Activated naive CD8-positive, alpha-beta T cell treated with anti-CD3 and anti-CD28 coated beads, Interleukin-2, amount 50 U/mL, for 16 hours (primary cell): ENCODE results near the gene CCDC81.

Source experiments
- DNase-seq: peaks from one replicate; pipeline ENCODE4 v3.0.0-alpha.2; 2020; ENCODE audit warnings: low read depth, low spot score

The CCDC81 gene

DNA sequence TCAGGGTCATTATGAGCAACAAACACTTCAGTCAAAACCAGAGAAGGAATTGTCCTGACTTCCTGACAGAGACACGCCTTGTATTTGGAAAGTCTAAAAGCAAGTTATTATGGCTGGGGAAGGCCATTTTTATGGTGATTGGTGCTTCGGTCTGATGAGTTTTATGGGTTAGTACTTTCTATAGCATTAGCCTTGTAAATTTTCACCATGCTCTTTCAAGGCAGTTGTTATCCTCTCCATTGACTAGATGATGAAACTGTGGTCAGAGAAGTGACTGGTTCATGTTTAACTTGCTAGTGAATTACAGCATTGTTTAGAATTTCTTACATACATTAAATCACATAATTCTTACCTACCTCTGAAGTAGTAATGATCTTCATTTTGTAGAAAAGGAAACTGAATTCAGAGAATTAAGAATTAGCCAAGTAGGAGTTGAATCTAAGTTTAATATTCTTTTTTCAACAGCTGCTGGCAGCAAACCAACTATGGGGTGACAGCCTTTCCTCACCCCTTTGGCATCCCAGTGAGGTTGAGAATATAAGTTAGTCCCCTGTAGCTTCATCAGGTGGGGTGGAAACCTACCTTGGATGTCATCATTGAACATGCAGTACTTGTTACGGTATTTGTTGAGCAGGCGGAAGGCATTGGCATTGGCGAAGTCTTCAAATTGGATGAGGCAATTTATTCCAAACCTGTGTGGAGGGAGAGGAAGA, 90.0 kb downstream of the CCDC81 start:
- DNase-seq: no peak

DNA sequence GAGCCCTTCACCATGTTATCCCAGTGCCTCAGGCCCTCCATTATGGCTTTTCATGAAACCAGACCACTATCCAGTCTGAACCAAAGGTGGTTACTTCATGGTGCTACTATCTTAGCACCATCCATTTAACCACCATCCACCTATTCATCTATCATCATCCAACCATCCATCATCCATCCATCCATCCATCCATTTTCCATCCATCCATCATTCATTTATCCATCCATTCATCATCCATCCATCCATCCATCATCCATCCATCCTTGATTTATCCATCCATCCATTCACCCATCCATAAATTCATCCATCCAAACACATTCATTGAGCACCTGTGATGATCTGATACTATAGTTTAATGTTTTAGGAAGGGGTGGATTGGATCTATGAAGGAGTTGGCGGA, 93.5 kb downstream of the CCDC81 start:
- DNase-seq: no peak

DNA sequence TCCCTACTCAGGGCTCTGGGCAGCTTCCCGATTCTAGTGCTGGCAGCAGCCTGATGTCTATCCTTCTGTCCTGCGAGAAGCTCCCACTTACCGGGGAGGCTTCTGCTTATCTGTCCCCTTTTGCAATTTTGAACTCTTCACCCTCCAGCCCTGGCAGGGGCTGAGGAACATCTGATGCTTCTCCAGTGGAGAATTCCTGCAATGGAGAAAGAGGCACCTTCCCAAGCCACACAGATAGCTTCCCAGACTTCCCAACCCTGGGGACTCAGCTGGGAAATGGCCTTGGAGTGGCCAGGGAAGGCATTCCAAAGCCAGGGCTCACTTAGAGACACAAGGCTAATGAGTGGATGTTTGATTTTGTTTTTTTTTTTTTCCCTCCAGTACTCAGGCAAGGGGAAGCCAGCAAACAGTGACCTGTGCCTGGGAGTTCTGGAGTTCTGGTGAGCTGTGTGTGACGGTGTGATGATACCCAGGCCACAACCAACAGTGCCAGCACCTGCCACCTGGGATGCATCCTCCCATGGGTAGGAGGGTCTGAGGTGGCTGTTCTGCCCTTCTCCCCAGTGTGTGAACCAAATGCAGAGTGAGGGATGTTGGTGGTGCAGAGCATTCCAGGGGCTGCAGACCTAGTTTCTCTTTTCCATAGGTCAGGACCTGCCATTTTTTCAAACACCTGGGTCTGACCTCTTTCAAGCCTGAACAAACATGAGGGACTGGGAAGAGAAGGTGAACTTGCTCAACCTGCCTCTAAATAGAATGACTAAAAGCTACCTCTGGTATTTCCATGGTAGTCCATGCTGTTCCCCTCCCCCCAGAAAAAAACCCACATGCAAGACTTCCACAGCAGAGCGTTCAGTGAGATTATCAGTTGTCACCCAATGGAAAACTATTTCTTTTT, 95.1 kb downstream of the CCDC81 start:
- no peak for DNase-seq
